AG10803 (cell line): Measurements from ENCODE around the gene MBD2.

Experiments
- DNase-seq: peaks from one replicate; pipeline ENCODE4 v3.0.0; 2010; ENCODE audit warnings: low read depth
- H3K4me3 ChIP-seq: 2 replicates; pipeline ENCODE4 v1.5.1; 2011; ENCODE audit warnings: mild to moderate bottlenecking, low read length, control low read depth
- CTCF ChIP-seq: conservative IDR thresholded peaks from 2 replicates; pipeline ENCODE4 v1.5.1; 2011; ENCODE audit warnings: mild to moderate bottlenecking, low read length, control low read depth, inconsistent platforms

MBD2 gene, protein sequence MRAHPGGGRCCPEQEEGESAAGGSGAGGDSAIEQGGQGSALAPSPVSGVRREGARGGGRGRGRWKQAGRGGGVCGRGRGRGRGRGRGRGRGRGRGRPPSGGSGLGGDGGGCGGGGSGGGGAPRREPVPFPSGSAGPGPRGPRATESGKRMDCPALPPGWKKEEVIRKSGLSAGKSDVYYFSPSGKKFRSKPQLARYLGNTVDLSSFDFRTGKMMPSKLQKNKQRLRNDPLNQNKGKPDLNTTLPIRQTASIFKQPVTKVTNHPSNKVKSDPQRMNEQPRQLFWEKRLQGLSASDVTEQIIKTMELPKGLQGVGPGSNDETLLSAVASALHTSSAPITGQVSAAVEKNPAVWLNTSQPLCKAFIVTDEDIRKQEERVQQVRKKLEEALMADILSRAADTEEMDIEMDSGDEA

DNA sequence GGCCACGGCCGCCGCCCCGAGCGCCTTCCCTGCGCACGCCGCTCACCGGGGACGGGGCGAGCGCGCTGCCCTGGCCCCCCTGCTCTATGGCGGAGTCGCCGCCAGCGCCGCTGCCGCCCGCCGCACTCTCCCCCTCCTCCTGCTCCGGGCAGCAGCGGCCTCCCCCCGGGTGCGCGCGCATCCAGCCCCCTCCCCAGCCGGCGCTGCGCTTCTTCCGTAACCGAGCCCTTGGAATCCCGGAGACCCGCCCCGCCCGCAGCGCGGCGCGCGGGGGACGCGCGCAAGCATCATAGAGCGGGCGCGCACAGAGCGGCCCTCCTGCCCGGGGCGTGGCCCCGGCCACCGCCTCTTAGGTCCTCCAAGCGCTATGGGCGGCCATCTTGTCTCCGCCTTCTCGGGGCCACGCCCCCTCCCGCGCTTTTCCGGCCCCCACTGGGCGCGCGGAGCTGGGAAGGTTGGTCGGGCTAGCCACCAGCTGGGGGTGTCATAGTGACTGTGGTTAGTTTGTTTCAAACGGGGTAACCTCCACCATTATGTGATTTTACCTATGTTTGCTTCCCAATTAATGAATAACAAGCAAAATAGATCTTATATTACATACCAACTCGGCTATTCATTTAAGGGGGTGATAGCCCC, at the start of gene MBD2:
Gene MBD2, minus strand, starts transcription at position 291 of the 636 bp plus-strand sequence. Its CDS starts 110 bp downstream, at position 181.
- peak within 1 kb of the TSS; percentile 84 for H3K4me3 ChIP-seq
- TF ChIP-seq CTCF, result peak; percentile 29
- peak; percentile 93 for DNase-seq

DNA sequence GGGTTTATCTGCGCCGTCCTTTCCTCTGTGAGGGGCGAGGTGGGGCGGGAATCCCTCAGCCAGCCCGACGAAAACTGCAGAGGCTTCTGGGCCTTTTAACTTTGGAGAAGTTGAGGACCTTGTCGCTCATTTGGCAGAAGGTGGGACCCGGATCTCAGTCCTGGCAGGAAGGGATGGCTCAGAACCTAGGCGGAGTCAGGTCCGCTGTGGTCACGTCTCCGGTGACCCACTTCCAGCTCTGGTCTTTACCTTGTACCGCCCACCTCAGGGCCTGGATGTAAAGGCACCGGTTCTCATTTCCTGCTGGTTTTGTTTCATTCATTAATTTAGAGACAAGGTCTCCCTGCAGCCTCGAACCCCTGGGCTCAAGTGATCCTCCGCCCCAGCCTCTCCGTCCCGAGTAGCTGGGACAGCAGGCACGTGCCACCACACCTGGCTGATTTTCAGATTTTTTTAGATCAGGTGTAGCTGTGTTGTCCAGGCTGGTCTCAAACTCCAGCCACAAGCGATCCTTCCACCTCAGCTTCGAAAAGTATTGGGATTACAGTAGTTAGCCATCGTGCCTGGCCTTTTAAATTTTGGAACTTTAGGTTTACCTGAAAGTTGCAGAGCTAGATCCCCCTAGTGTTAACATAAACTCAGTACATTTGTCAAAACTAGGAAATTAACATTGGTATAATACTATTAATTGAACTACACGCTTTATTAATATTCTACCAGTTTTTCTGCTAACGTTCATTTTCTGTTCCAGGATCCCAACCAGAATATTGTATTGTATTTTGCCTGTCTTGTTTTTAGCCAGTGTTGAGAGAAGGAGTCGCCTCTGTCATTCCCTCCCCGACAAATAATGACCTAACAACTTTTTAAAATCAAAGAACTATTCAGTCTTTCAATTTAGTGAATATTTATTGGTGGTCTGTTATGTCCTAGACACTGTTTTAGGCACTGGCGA, 45.7 kb upstream of the MBD2 start:
- peak; percentile 61 for TF ChIP-seq CTCF
- DNase-seq, result peak; percentile 36
- H3K4me3 ChIP-seq, result peak overlapping the region; percentile 77

- H3K4me3 ChIP-seq, result peak overlapping the region; percentile 77
- TF ChIP-seq CTCF, result no peak
- no peak for DNase-seq
Measured at GRCh38 chr18:54268751-54269150, 44.3 kb upstream of the MBD2 start.

- no peak overlapping the region for H3K4me3 ChIP-seq
- TF ChIP-seq CTCF, result no peak
- DNase-seq, result no peak
Measured at GRCh38 chr18:54267701-54268100, 43.2 kb upstream of the MBD2 start.

- H3K4me3 ChIP-seq, result no peak overlapping the region
- no peak for TF ChIP-seq CTCF
- DNase-seq, result no peak
Measured at GRCh38 chr18:54263904-54264336, 39.5 kb upstream of the MBD2 start.

- no peak for TF ChIP-seq CTCF
- DNase-seq, result no peak
- H3K4me3 ChIP-seq, result no peak overlapping the region
Measured at GRCh38 chr18:54261894-54262293, 37.4 kb upstream of the MBD2 start.
